Stimulated activated CD4-positive, alpha-beta T cell treated with anti-CD3 and anti-CD28 coated beads, Interleukin-2, amount 100 ng/mL, for 4 hours (primary cell): ENCODE measurements around the gene GALNT10.

Experiments
- DNase-seq: peaks from one replicate; pipeline ENCODE4 v3.0.0-alpha.2; 2020; ENCODE audit warnings: low read depth

GALNT10 gene

GRCh38 chr5:154203798-154204578 lies 13.5 kb downstream of the GALNT10 start:
- DNase-seq = no peak

- no peak for DNase-seq
Observed at GRCh38 chr5:154205441-154206117, 15.0 kb downstream of the GALNT10 start.

- DNase-seq = no peak
Observed at GRCh38 chr5:154206311-154206710, 15.8 kb downstream of the GALNT10 start.

GRCh38 chr5:154207204-154207603 lies 16.7 kb downstream of the GALNT10 start:
- no peak for DNase-seq

GRCh38 chr5:154209591-154210081 lies 19.1 kb downstream of the GALNT10 start:
- no peak for DNase-seq

GRCh38 chr5:154210163-154210562 lies 19.6 kb downstream of the GALNT10 start:
- no peak for DNase-seq

- DNase-seq = no peak
Observed at GRCh38 chr5:154211641-154212390, 21.3 kb downstream of the GALNT10 start.

- no peak for DNase-seq
Observed at GRCh38 chr5:154213592-154213991, 23.1 kb downstream of the GALNT10 start.

- no peak for DNase-seq
Observed at GRCh38 chr5:154214371-154215106, 24.0 kb downstream of the GALNT10 start.

GRCh38 chr5:154215571-154216325 lies 25.2 kb downstream of the GALNT10 start:
- DNase-seq = no peak

- DNase-seq = no peak
Observed at GRCh38 chr5:154217462-154217861, 26.9 kb downstream of the GALNT10 start.

GRCh38 chr5:154218786-154219185 lies 28.3 kb downstream of the GALNT10 start:
- no peak for DNase-seq

- DNase-seq = no peak
Observed at GRCh38 chr5:154220625-154221024, 30.1 kb downstream of the GALNT10 start.

- peak; percentile 24 for DNase-seq
Observed at GRCh38 chr5:154221371-154221896, 30.9 kb downstream of the GALNT10 start.

- DNase-seq = no peak
Observed at GRCh38 chr5:154222414-154222813, 31.9 kb downstream of the GALNT10 start.

GRCh38 chr5:154223320-154223719 lies 32.8 kb downstream of the GALNT10 start:
- no peak for DNase-seq

GRCh38 chr5:154227090-154227489 lies 36.6 kb downstream of the GALNT10 start:
- no peak for DNase-seq

- DNase-seq = no peak
Observed at GRCh38 chr5:154228696-154229095, 38.2 kb downstream of the GALNT10 start.

- no peak for DNase-seq
Observed at GRCh38 chr5:154230526-154230925, 40.0 kb downstream of the GALNT10 start.

- no peak for DNase-seq
Observed at GRCh38 chr5:154234551-154234950, 44.0 kb downstream of the GALNT10 start.

GRCh38 chr5:154236011-154236410 lies 45.5 kb downstream of the GALNT10 start:
- DNase-seq = no peak
